GM19043 (cell line): Measurements from ENCODE around the gene PLEKHJ1.
A peak's percentile ranks its signal among the peaks of the same experiment; 100 is the strongest.

Source experiments
- ATAC-seq: cut with Tn5 transposase; IDR thresholded peaks from one replicate; pipeline ENCODE4 v1.9.1; 2021; ENCODE audit warnings: low read depth; ENCODE audit not compliant: unreplicated experiment

The PLEKHJ1 gene

DNA sequence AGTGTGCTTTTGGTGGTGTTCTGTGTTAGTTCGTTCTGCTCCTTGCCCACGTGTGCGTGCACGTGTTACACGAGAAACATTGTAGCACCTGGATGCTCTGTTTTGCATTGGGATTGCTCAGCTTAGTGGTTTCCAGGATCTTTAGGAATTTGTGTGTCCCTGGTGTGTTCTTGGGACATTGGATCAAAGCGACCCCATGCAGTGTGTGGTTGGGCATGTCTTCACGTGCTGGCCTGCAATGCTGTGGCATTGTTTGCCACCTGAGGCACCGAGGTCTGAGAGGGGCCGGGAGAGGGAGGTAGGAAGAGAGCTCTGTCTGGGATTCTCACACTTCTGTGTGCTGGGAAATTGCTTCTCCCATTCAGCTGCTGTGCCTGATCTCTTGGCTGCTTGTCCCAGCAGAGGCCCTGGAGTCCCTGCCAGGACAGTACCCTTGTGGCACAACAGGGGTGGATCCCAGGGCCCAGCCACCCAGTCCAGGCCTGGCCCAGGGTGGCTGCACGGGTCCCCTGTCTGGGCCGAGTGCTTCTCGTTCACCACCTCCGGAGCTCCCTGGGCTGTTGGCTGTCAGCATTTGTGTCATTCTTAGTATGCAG, 11.3 kb downstream of the PLEKHJ1 start:
- ATAC-seq: no peak

DNA sequence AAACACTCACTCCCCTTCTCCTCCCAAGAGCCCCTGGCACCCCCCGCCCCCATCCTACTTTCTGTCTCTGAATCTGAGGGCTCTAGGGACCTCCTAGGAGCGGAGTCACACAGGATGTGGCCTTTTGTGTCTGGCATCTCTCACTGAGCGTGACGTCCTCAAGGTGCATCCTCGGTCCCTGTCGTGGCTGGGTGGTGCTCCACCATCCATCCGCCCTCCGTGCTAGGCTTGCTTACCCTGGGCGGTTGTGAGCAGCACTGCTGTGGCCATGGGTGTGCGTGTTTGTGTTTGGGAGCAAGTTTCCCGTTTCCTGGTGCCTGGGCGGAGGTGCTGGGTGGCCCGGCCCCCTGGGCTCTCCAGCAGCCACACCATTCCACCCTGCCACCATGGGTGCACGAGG, 12.2 kb downstream of the PLEKHJ1 start:
- ATAC-seq: peak; percentile 63

DNA sequence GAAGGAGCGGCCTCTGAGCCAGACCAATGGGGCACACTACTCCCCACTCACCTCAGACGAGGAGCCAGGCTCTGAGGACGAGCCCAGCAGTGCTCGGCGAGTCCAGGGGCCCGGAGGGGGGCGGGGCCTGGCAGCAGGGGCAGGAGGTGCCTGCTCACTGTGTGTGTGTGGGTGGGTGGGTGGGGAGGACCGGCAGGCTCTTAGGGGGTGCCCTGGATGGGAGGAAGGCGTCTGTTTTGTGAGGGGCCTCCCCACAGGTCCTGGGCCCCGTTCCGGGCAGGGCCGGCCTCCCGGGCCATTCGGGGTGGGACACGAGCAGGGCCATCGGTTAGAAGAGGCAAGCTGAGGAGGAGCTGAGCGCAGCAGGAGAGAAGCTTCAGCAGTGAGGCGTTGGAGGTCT, 12.7 kb downstream of the PLEKHJ1 start:
- no peak for ATAC-seq

DNA sequence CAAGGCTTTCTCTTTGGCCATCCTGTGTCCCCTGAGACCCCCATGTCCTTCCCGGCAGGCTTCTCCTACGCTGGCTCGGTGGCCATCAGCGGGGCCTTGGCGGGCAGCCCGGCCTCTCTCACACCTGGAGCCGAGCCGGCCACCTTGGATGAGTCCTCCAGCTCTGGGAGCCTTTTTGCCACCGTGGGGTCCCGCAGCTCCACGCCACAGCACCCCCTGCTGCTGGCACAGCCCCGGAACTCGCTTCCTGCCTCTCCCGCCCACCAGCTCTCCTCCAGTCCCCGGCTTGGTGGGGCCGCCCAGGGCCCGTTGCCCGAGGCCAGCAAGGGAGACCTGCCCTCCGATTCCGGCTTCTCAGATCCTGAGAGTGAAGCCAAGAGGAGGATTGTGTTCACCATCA, 14.2 kb downstream of the PLEKHJ1 start:
- ATAC-seq: no peak

DNA sequence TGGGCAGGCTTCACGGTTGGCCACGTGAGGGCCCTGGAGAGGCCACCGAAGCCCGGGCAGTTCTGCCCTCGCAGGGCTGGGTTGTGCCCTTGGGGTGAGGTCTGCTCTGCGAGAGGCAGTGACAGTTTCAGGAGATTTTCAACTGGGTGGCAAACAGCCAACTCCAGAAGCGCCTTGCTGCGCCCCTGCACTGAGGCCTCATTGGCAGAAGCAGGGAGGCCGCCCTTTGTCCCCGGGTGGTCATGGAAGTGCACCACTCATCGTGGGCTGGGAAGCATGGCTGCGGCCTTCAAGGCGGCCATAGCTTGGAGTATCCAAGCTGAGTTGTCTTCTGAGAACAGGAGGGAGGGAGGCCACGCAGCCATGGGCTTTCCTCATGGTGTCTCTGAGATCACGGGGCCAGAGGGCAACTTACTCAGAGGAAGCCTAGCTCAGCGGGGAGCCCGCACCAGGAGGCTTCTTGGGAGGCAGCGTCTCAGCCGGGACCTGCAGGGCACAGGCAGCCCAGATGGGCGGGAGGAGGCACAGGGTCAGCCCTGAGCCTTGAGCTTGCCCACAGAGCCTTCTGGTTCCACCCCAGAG, 14.8 kb downstream of the PLEKHJ1 start:
- ATAC-seq: no peak

DNA sequence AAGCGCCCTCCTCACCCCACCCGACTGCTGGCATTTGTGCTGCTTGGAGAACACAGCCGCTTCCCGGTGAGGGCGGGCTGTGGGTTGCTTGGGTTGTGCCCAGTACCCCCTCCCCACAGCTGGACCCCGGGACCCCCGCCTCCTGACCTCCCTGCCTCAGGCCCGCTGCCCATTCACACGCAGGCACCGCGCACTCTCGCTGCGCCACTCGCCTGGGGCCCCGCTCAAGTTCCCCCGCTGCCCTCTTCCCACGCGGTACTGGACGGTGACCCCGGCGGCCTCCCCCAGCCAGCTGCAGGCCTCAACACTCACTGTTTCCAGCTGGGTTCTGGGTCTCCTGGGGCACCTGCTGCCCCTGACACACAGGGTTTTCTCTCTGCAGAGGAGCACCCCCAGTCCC, 16.4 kb downstream of the PLEKHJ1 start:
- ATAC-seq: no peak

DNA sequence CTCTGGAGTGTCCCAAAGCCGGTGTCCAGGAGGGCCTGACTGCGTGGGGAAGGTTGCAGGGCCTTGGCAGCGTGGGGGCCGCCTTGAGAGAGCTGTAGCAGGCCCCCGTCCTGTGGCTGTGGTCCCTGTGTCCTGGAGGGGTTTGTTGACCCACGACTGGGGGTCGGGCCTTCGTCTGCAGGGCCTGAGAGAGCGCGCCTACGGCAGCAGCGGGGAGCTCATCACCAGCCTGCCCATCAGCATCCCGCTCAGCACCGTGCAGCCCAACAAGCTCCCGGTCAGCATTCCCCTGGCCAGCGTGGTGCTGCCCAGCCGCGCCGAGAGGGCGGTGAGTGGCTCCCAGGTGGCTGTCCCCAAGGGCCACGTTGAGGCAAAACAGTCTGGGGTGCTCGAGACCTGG, 18.5 kb downstream of the PLEKHJ1 start:
- no peak for ATAC-seq

DNA sequence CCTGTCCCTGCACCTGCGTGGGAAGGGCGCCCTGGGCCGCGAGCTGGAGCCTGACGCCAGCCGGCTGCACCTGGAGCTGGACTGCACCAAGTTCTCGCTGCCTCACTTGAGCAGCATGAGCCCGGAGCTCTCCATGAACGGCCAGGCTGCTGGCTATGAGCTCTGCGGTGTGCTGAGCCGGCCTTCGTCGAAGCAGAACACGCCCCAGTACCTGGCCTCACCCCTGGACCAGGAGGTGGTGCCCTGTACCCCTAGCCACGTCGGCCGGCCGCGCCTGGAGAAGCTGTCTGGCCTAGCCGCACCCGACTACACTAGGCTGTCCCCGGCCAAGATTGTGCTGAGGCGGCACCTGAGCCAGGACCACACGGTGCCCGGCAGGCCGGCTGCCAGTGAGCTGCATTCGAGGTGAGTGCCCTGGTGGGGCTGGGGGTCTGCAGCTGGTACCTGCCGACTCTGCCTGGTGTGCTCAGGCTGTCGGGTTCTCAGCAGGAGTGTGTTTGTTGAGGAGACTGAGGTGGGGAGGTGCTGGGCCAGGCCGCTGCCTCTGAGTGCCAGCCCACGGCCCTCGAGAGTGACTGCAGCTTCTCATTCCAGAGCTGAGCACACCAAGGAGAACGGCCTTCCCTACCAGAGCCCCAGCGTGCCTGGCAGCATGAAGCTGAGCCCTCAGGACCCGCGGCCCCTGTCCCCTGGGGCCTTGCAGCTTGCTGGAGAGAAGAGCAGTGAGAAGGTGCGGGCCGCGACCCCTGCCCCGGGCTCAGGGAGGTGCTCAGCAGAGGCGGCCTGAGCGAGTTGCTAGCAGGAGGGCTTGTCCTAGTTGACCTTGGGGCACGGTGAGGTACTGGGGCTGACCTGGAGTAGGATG, 19.5 kb downstream of the PLEKHJ1 start:
- ATAC-seq: no peak

DNA sequence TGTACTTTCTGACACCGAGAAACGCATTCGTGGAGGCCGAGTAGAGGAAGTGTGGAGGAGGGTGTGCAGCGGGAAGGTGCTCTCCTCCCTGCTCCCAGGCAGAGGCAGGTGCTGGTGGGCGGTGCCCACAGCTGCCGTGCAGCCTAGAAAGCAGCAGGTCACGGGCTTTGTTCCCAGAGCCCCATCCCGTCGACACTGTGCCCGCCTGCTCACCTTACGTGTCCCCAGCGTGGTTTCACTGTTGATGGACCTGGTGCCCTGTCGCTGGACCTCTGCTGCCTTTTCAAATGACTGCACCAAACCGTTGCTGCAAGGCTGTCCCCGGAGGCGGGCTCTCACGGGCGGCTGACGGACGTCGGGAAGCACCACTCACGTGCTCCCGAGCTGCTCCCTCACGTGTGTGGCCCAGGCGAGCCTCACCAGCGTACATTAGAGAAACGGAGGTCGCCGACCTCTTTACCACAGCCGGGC, 20.8 kb downstream of the PLEKHJ1 start:
- ATAC-seq: no peak

DNA sequence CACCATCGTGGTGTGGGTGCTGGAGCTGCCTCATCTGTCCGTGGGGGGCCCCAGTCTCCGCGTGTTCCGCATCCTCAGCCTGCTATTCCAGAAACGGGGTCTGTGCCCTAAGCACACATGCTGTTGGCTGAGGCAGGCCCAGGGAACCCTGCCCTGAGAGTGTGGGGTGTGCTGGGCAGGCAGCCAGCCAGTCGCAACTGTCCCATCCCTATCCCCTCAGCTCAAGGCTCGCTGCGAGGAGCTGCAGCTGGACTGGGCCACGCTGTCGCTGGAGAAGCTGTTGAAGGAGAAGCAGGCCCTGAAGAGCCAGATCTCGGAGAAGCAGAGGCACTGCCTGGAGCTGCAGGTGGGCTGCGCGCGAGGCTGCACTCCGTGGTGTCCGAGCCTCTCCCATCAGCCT, 21.9 kb downstream of the PLEKHJ1 start:
- ATAC-seq: no peak

DNA sequence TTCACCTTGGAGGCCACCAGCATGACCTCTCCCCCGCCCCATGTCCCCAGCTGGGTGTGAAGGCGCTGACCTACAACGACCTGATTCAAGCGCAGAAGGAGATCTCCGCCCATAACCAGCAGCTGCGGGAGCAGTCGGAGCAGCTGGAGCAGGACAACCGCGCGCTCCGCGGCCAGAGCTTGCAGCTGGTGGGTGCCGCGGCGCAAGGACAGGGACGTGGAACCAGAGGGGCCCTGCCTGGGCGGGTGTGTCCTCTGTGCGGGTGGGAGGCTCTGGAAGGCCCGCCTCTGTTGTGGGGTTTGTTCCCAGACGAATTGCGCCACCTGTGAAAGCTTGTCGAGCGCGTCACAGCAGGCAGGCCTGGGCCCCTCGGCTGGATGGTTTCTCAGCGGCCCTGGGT, 22.3 kb downstream of the PLEKHJ1 start:
- no peak for ATAC-seq

DNA sequence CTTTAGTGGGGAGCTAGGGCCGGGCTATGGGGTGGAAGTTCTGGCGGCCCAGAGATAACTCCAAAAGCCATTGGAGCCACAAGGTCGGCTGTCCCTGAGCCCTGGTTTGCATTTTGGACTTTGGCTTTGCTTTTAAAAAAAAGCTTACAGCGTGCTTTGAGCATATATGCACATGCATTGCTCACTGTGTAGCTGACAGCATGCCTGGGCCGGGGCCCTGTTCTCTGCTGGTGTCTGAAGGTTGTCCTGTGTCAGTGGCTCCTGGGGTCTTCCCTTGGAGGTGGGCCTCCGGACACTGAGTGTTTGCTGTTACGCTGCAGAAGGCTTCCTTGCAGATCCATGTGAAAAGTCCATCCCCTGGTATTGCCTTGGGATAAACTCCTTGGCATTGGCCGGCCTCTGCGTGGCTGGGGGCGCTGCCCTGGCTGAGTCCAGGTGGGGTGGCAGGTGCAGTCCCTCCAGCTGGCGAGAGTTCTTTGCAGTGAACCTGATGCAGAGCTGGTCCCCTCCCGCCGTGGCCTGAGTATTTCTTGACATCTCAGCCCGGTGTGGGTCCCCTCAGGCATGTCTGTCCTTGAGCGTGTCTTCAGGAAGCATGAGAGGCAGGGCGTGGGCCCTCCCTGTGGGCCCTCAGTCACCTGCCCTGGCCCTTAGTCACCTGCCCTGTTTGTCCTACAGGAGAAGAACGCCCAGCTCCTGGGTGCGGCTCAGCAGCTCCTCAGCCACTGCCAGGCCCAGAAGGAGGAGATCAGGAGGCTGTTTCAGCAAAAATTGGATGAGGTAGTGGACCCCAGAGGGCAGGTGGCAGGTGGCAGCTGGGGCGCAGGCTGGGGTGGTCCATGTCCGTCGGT, 23.0 kb downstream of the PLEKHJ1 start:
- no peak for ATAC-seq

DNA sequence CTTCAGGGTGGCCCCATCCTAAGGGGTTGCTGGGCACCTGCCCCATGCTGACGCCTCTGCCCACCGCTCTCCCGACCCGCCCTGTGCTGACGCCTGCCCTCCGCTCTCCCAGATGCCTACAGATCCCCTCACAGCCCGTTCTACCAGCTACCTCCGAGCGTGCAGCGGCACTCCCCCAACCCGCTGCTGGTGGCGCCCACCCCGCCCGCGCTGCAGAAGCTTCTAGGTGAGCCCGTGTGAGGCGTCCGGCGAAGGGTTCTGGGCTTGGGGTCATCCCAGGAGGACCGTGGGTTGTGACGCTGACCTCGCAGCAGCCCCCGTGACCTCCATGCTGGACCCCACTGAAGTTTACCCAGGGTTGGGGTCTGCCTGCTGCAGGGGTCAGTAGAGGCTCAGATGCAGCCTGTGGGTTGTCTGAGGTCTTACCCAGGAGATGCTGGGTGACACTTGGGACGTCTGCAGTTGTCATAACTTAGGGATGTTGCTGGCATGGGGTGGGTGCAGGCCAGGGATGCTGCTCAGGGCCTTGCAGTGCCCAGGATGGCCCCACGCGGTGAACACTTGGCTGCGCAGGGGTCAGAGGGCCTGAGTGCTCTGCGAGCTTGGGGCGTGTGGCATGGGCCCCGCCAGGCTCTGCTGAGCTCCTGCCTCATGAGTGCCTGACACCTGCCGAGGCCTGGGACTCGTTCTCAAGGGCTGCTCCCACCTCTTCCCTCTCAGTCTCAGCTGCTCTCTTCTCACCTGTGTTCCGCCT, 25.0 kb downstream of the PLEKHJ1 start:
- no peak for ATAC-seq

DNA sequence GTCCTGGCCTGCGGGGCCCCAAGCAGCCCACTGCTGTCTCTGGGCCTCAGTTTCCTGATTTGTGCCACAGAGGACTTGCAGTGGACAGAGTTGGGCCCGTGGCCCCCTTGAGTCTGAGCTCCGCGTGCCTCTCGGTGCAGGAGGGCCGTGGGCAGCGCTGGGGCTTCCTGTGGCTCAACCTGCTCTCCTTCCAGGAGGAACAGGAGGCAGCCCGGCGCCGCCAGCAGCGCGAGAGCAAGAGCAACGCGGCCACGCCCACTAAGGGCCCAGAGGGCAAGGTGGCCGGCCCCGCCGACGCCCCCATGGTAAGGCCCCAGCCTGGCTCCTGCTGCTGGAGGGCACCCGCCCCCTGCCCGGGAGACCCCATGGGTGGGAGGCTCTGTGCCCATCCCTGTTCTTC, 25.9 kb downstream of the PLEKHJ1 start:
- ATAC-seq: no peak

DNA sequence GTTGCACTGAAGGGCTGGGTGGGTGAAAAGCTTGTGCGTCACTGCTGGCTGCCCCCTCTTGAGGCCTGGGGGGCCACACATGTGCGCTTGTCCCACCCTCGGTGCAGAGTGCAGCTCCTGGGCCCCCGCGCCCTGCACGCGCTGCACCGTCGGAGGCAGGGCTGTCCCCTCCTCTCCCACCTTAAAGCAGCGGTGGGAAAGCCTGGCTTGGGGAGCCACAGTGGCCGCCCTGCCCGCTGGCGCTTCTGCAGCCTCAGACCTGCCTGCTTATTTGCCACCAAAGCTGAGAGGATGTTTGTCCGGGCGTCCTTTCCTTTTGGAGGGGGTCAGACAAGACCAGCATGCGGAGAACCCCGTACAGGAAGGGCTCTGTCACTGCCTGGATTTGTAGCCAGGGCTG, 26.7 kb downstream of the PLEKHJ1 start:
- ATAC-seq: no peak

DNA sequence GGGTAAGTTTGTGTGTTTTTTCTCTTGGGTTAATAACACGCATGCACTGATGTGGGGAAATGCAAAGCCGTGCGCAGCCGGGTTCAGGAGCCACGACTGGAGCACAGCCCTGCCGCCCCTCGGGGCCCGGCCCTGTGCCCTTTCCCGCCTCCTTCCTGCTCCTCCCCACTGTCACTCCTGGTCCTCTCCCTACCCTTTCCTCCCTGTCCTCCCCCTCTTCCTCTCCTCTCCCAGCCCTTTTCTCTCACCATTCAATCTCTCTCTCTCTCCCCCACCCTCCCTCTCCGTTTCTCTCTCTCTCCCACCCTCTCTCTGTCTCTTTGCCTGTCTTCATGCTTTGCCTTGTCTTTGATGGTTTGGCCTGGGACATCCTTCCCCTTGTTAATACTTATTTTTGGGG, 27.2 kb downstream of the PLEKHJ1 start:
- no peak for ATAC-seq

DNA sequence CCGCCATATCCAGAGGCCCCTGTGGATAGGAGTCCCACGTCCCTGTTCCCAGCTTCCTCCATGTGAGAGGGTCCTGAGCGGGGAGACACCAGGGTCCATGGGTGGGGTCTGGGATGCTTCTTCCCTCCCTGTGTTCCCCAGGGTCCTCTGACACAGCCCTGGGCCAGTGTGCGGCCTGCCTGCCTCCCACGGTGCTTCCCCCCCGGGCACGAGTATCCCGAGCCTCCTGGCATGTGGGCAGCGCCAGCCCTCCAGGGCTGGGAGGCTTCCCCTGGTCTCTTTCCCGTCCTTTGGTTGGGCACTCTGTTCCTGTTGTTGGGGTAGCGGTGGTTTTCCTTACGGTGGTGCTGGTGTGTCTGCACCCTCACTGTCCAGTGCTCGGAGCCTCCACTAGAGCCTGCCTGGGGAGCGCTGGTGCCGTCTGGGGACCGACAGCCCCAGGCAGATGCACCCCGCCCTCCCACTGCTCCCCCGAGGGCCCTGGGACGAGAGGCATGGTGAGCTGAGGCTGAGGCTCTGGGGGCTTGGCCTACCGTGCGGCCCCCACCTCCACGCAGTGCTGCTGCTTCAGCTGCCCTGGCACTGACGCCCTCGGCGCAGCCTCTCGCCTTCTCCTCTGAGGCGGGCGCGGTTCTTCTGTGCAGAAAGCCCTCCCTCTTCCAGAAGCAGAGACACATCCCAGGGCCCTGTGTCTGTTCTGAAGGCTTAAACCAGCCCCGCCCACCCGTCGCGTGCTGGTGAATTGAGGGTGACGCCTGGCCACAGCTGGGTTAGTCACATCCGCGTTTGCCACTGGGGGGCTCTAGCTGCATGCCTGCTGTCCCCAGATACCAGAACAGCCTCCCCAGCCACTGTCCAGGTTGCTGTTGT, 27.9 kb downstream of the PLEKHJ1 start:
- no peak for ATAC-seq

DNA sequence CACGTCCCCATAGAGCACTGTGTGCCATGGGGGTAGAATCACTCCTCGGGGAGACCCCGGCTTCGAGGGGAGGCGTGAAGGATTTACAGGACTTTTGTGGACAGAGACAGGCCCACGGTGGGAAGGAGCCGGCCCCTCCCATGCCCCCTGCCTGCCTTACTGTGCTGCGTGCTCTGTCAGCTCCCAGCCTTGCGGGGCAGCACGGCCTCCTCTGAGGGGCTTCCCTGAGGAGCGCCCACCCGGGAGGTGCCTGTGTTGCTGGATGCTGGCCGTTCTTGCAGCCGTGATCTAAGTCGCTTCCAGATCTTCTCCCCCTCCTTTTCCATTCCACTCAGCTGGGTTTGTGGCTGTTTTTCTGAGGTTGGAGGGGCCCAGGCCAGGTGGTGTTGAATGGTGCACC, 29.1 kb downstream of the PLEKHJ1 start:
- ATAC-seq: no peak

DNA sequence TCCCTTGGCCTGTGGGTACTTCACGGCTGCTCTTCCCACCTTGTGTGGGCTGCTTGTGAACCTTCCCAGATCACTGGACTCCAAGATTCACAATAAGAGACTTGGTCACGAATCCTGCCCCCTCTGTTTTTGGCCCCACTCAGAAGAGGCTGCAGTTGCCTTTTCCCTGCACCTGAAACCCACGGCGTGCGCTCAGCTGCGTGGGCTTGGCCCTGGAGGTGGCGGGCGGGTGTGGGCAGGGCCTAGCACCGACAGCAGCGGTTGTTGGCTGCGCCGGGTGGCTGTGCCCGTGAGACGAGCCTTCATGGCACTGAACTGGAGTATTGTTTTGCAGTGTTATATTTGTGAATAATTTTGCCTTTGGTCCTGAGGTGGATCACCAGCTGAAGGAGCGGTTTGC, 33.8 kb downstream of the PLEKHJ1 start:
- ATAC-seq: no peak
